ENCODE results near the gene EPHB1.

EPHB1 gene

GRCh38 chr3:135154186-135154585 is 359.1 kb downstream of the EPHB1 start:
- no peak overlapping the region for H3K9ac ChIP-seq (ENCODE audit: insufficient read length)
- H3K9me3 ChIP-seq (ENCODE audit: low read depth, low read length) = no peaks in the 10 kb centered on the region
- H3K27ac ChIP-seq = no peak overlapping the region
- no peak for DNase-seq (ENCODE audit: low read depth, low spot score)
- H3K4me3 ChIP-seq = no peak overlapping the region
- no peaks in the 10 kb centered on the region for H3K36me3 ChIP-seq (ENCODE audit: insufficient read depth, low read length)
- TF ChIP-seq POLR2AphosphoS5 (IDR thresholded peaks at IDR 0.05; ENCODE audit: borderline replicate concordance, low read depth, low read length) = no peak
- no peak for TF ChIP-seq EZH2 (IDR thresholded peaks at IDR 0.05)
- TF ChIP-seq FOXP2 (optimal IDR thresholded peaks at IDR 0.05; ENCODE audit: control extremely low read depth, extremely low read length, insufficient read depth) = no peak

GRCh38 chr3:135155228-135155627 is 360.2 kb downstream of the EPHB1 start:
- DNase-seq (ENCODE audit: low read depth, low spot score) = no peak
- no peak overlapping the region for H3K4me3 ChIP-seq
- H3K36me3 ChIP-seq (ENCODE audit: insufficient read depth, low read length) = no peaks in the 10 kb centered on the region
- no peaks in the 10 kb centered on the region for H3K9me3 ChIP-seq (ENCODE audit: low read depth, low read length)
- H3K27ac ChIP-seq = no peak overlapping the region
- H3K9ac ChIP-seq (ENCODE audit: insufficient read length) = no peak overlapping the region
- TF ChIP-seq EZH2 (IDR thresholded peaks at IDR 0.05) (no peak), POLR2AphosphoS5 (IDR thresholded peaks at IDR 0.05; ENCODE audit: borderline replicate concordance, low read depth, low read length) (no peak), FOXP2 (optimal IDR thresholded peaks at IDR 0.05; ENCODE audit: control extremely low read depth, extremely low read length, insufficient read depth) (no peak)

- H3K4me3 ChIP-seq = no peak overlapping the region
These were observed 360.7 kb downstream of the EPHB1 start for GRCh38 chr3:135155791-135156190.

DNA sequence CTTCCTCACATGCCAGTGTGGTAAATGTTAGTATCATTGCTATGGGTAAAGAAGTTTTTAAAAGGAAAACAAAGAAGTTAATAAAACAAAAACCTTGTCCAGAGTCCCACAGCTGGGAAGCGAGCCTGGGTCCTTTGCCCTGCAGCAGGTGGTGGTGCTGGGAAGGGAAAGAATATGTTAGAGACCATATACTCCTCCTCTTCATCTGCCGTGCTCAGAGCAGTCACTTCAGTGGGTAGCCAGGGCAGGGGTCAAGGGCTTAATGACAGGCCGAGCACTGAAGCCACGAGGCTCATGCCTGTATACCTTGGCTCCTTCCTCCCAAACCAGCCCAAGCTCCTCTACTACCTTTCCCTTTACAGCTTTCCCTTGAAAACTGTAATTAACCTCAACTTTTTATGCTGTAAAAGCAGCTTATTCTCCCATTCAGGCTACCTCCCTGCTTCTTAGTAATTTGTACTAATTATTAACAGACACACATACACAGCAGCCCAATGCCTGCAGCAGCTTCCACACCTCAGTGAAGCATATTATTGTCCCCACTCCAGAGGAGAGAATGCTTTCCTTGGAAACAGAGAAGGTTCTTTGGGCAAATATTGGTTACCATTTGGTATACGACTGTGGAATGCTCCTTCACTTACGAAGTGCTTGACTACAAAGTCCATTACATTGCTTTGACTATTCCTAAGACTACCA is 362.1 kb downstream of the EPHB1 start:
- no peak overlapping the region for H3K4me3 ChIP-seq
- no peaks in the 10 kb centered on the region for H3K9me3 ChIP-seq (ENCODE audit: low read depth, low read length)
- no peak overlapping the region for H3K9ac ChIP-seq (ENCODE audit: insufficient read length)
- DNase-seq (ENCODE audit: low read depth, low spot score) = no peak
- no peak overlapping the region for H3K27ac ChIP-seq
- TF ChIP-seq EZH2 (IDR thresholded peaks at IDR 0.05) (no peak), FOXP2 (optimal IDR thresholded peaks at IDR 0.05; ENCODE audit: control extremely low read depth, extremely low read length, insufficient read depth) (no peak), POLR2AphosphoS5 (IDR thresholded peaks at IDR 0.05; ENCODE audit: borderline replicate concordance, low read depth, low read length) (no peak)
- no peaks in the 10 kb centered on the region for H3K36me3 ChIP-seq (ENCODE audit: insufficient read depth, low read length)

More at GRCh38 chr3:135155791-135156190, 360.7 kb downstream of the EPHB1 start:
- Histone ChIP-seq H3K36me3 (ENCODE audit: insufficient read depth, low read length) (no peaks in the 10 kb centered on the region), H3K9ac (ENCODE audit: insufficient read length) (no peak overlapping the region), H3K27ac (no peak overlapping the region), H3K9me3 (ENCODE audit: low read depth, low read length) (no peaks in the 10 kb centered on the region)
- TF ChIP-seq EZH2 (IDR thresholded peaks at IDR 0.05) = no peak
- no peak for TF ChIP-seq FOXP2 (optimal IDR thresholded peaks at IDR 0.05; ENCODE audit: control extremely low read depth, extremely low read length, insufficient read depth)
- TF ChIP-seq POLR2AphosphoS5 (IDR thresholded peaks at IDR 0.05; ENCODE audit: borderline replicate concordance, low read depth, low read length) = no peak
- no peak for DNase-seq (ENCODE audit: low read depth, low spot score)

- TF ChIP-seq POLR2AphosphoS5 (IDR thresholded peaks at IDR 0.05; ENCODE audit: borderline replicate concordance, low read depth, low read length) (no peak), EZH2 (IDR thresholded peaks at IDR 0.05) (no peak), FOXP2 (optimal IDR thresholded peaks at IDR 0.05; ENCODE audit: control extremely low read depth, extremely low read length, insufficient read depth) (no peak)
- Histone ChIP-seq H3K36me3 (ENCODE audit: insufficient read depth, low read length) (no peaks in the 10 kb centered on the region), H3K9me3 (ENCODE audit: low read depth, low read length) (no peaks in the 10 kb centered on the region), H3K27ac (no peak overlapping the region), H3K9ac (ENCODE audit: insufficient read length) (no peak overlapping the region), H3K4me3 (no peak overlapping the region)
- no peak for DNase-seq (ENCODE audit: low read depth, low spot score)
These were observed 363.5 kb downstream of the EPHB1 start for GRCh38 chr3:135158520-135158919.

DNA sequence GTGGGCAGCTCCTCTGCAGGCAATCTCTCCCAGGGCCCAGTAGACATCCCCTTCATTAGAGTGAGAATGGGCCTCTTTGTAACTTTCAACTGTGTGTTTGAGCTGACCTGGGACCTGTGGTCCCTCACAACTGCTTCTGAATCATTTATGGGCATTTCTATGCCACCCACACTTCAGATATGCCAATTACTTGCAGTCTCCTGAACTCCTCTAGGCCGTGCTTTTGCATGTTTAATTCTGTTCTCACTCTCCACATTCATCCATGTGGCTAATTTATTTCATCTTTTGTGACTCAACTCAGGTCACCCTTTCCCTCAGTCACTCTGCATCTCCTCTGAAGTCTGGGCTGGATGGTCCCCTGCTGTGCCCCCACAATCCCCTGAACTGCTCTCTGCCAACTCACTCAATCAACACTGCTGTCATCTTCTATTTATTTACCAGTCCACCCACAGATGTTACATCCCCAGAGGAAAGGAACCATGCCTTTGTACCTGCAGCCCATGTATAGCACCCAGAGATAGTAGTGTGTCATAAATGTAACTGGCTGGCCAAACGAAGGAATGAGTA is 364.7 kb downstream of the EPHB1 start:
- Histone ChIP-seq H3K9me3 (ENCODE audit: low read depth, low read length) (no peaks in the 10 kb centered on the region), H3K9ac (ENCODE audit: insufficient read length) (no peak overlapping the region), H3K36me3 (ENCODE audit: insufficient read depth, low read length) (no peaks in the 10 kb centered on the region), H3K4me3 (no peak overlapping the region), H3K27ac (no peak overlapping the region)
- TF ChIP-seq EZH2 (IDR thresholded peaks at IDR 0.05) = no peak
- TF ChIP-seq POLR2AphosphoS5 (IDR thresholded peaks at IDR 0.05; ENCODE audit: borderline replicate concordance, low read depth, low read length) = no peak
- TF ChIP-seq FOXP2 (optimal IDR thresholded peaks at IDR 0.05; ENCODE audit: control extremely low read depth, extremely low read length, insufficient read depth) = no peak
- DNase-seq (ENCODE audit: low read depth, low spot score) = no peak

DNA sequence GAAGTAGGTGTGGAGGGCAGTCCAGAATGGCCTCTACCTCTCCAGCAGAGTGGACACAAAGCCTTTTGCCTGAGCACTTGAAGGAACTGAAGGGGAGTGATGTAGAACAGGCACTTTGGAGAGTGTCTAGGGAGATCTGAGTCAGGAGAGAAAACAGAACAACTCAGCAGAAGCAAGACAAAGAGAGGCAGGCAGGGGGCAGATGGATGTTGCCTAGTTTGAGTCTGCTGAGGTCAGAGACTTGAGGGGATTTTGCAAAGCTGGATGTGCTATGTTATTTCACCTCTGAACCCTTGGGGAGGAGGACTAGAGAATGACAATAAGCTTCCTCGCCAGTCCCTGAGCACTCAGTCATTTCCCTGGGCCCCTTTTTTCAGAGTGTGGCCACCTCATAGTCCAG is 366.4 kb downstream of the EPHB1 start:
- TF ChIP-seq POLR2AphosphoS5 (IDR thresholded peaks at IDR 0.05; ENCODE audit: borderline replicate concordance, low read depth, low read length) (no peak), EZH2 (IDR thresholded peaks at IDR 0.05) (no peak), FOXP2 (optimal IDR thresholded peaks at IDR 0.05; ENCODE audit: control extremely low read depth, extremely low read length, insufficient read depth) (no peak)
- DNase-seq (ENCODE audit: low read depth, low spot score) = no peak
- Histone ChIP-seq H3K9me3 (ENCODE audit: low read depth, low read length) (no peaks in the 10 kb centered on the region), H3K36me3 (ENCODE audit: insufficient read depth, low read length) (no peaks in the 10 kb centered on the region), H3K4me3 (no peak overlapping the region), H3K9ac (ENCODE audit: insufficient read length) (no peak overlapping the region), H3K27ac (no peak overlapping the region)

DNA sequence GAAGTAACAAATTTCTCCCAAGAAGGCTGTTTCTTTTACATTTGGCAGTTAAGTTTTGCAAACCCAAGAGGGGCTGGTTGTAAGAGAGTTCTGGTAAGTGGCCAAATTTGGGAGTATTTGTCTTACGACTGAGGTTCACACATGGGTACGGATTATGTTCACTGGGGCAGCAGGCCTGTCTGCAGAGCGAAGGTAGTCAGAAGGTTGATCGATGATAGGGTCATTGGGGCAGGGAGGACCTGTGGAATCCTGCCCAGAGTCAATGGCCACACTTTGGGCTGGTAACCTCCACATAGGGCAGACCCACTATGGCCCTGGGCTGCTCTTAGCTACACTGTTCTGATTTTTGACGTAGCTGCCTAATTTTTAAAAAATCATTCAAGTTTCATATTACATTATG is 368.6 kb downstream of the EPHB1 start:
- H3K9me3 ChIP-seq (ENCODE audit: low read depth, low read length) = no peaks in the 10 kb centered on the region
- DNase-seq (ENCODE audit: low read depth, low spot score) = no peak
- H3K9ac ChIP-seq (ENCODE audit: insufficient read length) = no peak overlapping the region
- no peak overlapping the region for H3K27ac ChIP-seq
- H3K36me3 ChIP-seq (ENCODE audit: insufficient read depth, low read length) = no peaks in the 10 kb centered on the region
- TF ChIP-seq EZH2 (IDR thresholded peaks at IDR 0.05) (no peak), POLR2AphosphoS5 (IDR thresholded peaks at IDR 0.05; ENCODE audit: borderline replicate concordance, low read depth, low read length) (no peak), FOXP2 (optimal IDR thresholded peaks at IDR 0.05; ENCODE audit: control extremely low read depth, extremely low read length, insufficient read depth) (no peak)
- no peak overlapping the region for H3K4me3 ChIP-seq
